Mammary epithelial cell (primary cell): Measurements from ENCODE around the gene CIPC.

Source experiments
- CTCF ChIP-seq, 2 donors: IDR thresholded peaks in 1 of 2; conservative IDR thresholded peaks in 1 of 2; 2 replicates each; pipeline ENCODE4 v1.5.1; 2011 to 2012; ENCODE audit warnings: inconsistent platforms in 2 of 2, low read length in 2 of 2, mild to moderate bottlenecking in 2 of 2, control low read depth in 1 of 2, low read depth in 1 of 2; ENCODE audit not compliant: insufficient read depth in 1 of 2; ENCODE audit errors: extremely low read depth in 1 of 2
- EZH2 ChIP-seq: IDR thresholded peaks from 2 replicates; pipeline ENCODE4 v1.6.1; 2012; ENCODE audit warnings: low read length, inconsistent platforms, borderline replicate concordance

GRCh38 chr14:77055981-77056380 is 42.1 kb upstream of the CIPC start:
- TF ChIP-seq CTCF (conservative IDR thresholded peaks at IDR 0.05 in 1 of 2, IDR thresholded peaks at IDR 0.05 in 1 of 2; ENCODE audit: extremely low read depth in 1 of 2, insufficient read depth in 1 of 2, low read depth in 1 of 2, low read length in 2 of 2) (no peak), EZH2 (no peak)
